ENCODE measurements around the gene CALY. TPM values are rescaled to one million over a fixed set of nuclear protein-coding genes. Genes with fewer than 3 reads are reported as not detected.
"Not testable (repeated sequence)": the region's sequence is repeated elsewhere in the genome, so short reads cannot be mapped to it uniquely, and the experiment has no call there.

CALY gene
- total RNA-seq, 1 donor = not detected

- DNase-seq (ENCODE audit: low read depth in 2 of 3, low spot score in 2 of 3) = no peak
Observed at GRCh38 chr10:133334503-133335245, 2.0 kb downstream of the CALY start.

DNA sequence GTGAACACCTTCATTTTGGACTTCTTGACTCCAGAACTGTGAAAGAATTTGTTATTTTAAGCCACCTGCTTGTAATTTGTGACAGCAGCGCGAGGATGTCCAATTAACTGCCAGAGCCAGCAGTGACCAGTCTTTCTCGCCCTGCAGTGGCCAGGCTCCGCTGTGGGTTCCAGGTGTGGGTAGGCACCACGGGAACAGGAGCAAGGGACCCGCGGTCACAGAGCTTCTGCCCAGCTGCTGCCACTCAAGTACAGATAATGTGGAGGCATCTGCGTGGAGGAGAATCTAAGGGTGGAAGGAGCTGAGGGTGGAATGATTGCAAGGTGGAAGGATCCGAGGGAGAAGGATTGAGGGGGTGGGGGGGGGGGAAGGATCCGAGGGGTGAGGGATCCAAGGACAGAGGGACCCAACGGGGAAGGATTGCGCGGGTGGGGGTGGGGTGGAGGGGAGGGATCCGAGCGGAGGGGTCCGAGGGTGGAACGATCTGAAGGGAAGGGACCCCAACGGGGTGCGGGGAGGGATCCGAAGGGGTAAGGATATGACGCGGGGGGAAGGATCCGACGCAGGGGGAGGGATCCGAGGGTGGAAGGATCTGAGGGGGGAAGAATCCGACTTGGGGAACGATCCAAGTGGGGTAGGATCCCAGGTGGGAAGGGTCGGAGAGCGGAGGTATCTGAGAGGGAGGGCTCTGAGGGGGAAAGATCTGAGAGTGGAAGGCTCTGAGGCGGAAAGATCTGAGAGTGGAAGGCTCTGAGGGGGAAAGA lies 3.6 kb downstream of the CALY start:
- DNase-seq (ENCODE audit: low read depth in 2 of 3, low spot score in 2 of 3) = no peak

DNA sequence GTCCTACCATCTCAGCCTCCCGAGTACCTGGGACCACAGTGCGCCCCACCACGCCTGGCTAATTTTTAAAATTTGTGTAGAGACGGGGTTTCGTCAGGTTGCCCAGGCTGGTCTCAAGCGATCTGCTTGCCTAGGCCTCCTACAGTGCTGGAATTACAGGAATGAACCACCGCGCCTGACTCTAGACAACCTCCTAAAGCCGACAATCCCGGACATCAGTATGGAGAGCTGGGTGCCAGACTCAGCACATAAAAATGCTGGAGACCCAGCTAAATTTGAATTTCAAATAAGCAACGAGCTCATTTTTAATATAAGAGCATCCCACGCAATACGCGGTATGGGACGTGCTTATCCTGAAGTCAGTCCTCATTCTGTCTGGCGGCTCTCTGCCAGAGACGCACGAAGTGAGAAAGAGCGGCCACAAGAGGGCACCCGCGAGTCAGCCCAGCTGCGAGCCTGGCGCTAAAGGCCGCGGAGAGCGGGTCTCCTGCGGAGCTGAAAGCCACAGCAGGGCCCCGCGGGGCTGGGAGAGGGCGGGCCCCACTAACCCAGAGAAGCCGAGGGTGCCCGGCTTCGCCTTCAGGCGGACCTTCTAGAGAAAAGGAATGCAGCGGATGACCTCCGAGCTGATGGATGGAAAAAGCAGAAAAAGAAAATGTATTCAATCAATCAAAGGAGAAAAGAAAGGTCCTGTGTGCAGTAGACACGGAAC lies 7.0 kb downstream of the CALY start:
- DNase-seq (ENCODE audit: low read depth in 2 of 3, low spot score in 2 of 3) = peak; percentile 80 to 88 (median 83)

DNA sequence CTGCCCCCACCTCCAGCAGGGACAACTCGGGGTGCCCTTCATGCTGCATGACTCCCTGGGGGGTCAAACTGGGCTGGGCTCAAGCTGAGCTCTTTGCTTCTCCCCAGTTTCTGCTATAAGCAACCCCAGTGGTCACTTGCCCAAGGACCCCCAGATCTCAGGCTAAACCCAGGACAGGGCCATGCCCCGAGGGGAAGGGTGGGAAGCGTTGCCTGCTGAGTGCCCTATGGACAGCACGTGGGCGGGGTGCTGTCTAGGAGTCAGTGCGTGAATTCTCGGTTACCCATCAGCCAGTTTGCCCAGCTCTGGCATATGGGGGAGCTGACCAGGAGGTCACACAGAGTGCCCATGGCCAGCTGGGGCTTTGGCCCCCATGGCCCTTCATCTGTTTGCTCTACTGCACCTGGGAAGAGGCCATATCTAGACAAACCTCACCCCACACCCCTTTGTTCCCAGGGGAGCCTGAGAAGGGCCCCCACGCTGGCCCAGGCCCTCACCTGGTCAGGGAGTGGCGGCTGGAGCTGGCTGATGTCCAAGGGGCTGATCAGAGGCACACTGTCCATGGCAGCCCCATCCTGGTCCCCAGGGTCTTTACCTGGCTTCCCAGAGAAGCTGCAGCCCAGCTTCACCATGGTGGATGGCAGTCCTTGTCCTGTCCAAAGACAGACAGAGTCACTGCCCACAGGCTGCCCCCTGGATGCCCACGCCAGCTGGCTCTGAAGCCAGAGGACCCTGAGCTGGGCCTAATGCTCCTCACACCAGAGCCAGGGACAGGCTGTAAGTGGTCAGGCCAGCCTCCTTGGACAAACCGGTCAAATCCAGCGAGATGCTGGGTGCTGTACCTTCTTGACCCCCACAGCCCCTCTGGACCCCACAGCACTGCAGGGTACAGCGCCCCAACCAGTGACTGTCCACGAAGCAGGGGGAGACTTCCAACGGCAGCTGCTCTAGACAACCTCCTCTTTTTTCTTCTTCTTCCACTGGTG lies 8.0 kb downstream of the CALY start:
- no peak for DNase-seq (ENCODE audit: low read depth in 2 of 3, low spot score in 2 of 3)

- no peak for DNase-seq (ENCODE audit: low read depth in 2 of 3, low spot score in 2 of 3)
Observed at GRCh38 chr10:133327651-133328357, 8.9 kb downstream of the CALY start.

DNA sequence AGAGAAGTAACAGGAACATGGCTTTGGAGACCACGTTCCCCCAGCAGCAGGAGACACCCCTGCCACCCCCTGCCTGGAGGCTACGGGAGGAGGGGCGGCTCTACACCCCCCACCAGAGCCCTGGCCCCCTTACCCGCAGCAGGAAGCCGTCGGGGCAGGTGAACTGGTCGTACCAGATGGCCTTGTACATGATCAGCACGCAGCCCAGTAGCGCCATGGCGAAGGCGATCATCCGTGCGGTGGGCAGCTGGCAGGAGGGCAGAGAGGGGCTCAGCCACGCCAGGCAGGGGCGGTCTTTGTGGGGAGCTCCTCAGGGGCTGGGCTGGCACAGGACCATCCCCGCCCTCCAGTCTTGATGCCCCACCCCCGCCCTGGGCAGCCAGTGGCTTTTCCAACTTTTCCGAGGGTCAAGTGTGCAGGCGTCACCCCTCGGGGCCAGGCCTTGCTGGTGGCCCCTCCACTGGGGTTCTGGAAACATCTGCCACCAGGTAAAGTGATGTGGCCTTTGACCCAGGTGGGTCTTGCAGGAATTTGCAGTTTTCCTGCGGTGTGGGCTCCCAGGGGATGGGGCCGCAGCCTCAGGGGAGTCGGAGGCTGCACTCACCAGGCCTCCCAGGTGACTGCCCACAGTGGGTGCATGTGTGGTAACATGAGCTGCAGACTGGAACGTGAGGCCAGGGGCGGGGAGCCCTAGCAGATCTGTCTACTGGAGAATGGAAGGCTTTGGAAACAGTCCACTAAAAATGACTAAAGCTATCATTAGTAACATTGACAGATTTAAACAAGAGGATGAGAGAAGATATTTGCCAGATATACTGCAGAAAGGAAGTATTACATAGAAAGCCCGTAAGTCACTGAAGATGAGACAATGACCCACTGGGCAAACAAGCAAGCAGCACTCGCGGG lies 9.7 kb downstream of the CALY start:
- DNase-seq (ENCODE audit: low read depth in 2 of 3, low spot score in 2 of 3) = no peak

DNA sequence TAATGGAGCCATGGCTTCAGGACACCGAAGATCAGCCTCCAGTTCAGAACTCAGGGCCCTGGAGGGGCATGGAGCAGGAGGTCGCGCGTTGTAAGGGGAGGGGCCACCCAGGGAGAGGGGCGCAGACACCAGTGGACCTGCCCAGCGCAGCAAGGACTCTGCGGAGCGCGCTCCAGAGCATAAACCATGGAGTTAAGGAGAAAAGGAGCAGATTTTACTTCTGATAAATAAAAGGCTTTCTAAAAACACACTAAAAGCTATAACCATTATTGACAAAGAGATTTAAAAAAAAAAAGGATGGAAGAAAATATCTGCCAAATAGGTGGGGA lies 10.5 kb downstream of the CALY start:
- no peak for DNase-seq (ENCODE audit: low read depth in 2 of 3, low spot score in 2 of 3)

- no peak for DNase-seq (ENCODE audit: low read depth in 2 of 3, low spot score in 2 of 3)
Observed at GRCh38 chr10:133325440-133326222, 11.1 kb downstream of the CALY start.

DNA sequence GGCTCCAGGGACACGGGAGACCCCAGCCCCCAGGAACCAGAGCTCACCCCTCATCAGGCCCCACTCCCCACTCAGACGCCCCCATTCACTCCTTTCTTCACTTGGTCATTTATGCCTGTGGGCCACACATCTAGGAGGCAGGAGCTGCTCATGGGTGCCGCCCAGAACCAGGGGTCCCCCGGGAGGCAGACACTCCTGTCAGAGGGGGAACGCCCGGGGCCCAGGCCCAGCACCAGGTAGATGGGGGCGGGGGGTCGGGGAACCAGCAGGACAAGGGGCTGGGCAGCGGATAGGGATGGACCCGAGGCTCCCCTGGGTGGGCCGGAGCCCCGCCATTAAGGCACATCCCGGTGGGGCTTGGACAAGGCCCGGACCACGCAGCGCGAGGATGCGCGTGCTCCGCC lies 11.8 kb downstream of the CALY start:
- no peak for DNase-seq (ENCODE audit: low read depth in 2 of 3, low spot score in 2 of 3)

DNA sequence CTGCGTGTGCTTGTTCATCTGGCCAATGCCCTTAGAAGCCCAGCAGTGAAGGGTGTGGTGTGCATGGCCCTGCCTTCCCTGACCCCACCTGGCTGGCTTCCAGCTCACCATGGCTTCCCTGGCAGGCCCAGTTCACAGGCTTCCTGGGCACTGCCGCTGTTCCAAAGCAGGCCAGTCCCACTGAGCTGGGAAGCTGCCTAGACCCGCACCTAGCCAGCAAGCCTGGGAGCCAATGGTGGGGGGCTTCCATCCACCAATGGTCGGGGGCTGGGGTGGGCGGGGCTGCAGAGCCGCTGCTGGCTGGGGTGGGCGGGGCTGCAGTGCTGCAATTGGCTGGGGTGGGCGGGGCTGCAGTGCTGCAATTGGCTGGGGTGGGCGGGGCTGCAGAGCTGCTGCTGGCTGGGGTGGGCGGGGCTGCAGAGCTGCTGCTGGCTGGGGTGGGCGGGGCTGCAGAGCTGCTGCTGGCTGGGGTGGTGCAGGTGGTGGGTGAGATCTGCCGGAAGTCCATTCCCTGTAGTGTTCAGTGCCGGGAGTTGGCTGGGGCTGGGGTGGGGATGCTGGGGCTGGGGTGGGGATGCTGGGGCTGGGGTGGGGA lies 12.4 kb downstream of the CALY start:
- DNase-seq (ENCODE audit: low read depth in 2 of 3, low spot score in 2 of 3) = peak in 2 of 3 donors; percentile 44 to 48

GRCh38 chr10:133322064-133322709 lies 14.5 kb downstream of the CALY start:
- DNase-seq (ENCODE audit: low read depth in 2 of 3, low spot score in 2 of 3) = not testable (repeated sequence)

GRCh38 chr10:133320852-133321422 lies 15.8 kb downstream of the CALY start:
- DNase-seq (ENCODE audit: low read depth in 2 of 3, low spot score in 2 of 3) = not testable (repeated sequence)

- peak; percentile 50 to 76 (median 75) for DNase-seq (ENCODE audit: low read depth in 2 of 3, low spot score in 2 of 3)
Observed at GRCh38 chr10:133318494-133319127, 18.1 kb downstream of the CALY start.

DNA sequence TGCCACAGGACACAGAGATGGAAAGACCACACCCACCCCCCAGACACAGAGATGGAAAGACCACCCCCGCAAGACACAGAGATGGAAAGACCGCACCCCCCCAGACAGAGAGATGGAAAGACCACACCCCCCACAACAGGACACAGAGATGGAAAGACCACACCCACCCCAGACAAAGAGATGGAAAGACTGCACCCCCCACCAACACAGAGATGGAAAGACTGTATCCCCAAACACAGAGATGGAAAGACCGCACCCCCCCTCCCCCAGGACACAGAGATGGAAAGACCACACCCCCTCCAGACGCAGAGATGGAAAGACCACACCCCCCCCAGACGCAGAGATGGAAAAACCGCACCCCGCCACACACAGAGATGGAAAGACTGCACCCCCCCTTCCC lies 20.0 kb downstream of the CALY start:
- DNase-seq (ENCODE audit: low read depth in 2 of 3, low spot score in 2 of 3) = no peak

DNA sequence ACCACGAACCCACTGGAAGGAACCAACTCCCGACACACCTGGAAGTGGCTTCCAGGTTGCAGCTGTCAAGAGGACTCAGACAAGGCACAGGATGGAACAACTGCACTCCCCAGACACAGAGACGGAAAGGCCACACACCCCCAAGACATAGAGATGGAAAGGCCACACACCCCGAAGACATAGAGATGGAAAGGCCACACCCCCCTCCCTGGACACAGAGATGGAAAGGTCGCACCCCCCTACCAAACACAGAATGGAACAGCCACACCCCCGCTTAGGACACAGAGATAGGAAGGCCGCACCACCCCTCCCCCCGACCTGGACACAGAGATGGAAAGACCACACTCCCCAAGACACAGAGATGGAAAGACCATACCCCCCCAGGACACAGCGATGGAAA lies 20.4 kb downstream of the CALY start:
- DNase-seq (ENCODE audit: low read depth in 2 of 3, low spot score in 2 of 3) = no peak

DNA sequence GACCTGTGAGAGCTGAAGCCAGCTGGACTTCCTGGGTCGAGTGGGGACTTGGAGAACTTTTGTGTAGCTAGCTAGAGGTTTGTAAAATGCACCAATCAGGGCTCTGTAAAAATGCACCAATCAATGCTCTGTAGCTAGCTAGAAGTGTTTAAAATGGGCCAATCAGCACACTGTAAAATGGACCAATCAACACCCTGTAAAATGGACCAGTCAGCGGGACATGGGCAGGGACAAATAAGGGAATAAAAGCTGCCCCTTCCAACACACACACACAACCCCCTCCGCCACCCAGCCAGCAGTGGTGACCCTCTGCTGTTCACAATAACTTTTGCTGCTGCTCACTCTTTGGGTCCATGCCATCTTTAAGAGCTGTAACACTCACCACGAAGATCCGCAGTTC lies 20.8 kb downstream of the CALY start:
- DNase-seq (ENCODE audit: low read depth in 2 of 3, low spot score in 2 of 3) = peak in 1 of 3 donors; percentile 36

Measured in hematopoietic multipotent progenitor cell (in vitro differentiated cells).